ENCODE results near the gene TDRKH. TPM values are rescaled to one million over a fixed set of nuclear protein-coding genes. Genes with fewer than 3 reads are reported as not detected.
"Not testable (repeated sequence)": the region's sequence is repeated elsewhere in the genome, so short reads cannot be mapped to it uniquely, and the experiment has no call there.

Gene TDRKH
- total RNA-seq, 4 donors from 2014 or later = 4.0 to 8.7 (median 6.1) TPM

DNA sequence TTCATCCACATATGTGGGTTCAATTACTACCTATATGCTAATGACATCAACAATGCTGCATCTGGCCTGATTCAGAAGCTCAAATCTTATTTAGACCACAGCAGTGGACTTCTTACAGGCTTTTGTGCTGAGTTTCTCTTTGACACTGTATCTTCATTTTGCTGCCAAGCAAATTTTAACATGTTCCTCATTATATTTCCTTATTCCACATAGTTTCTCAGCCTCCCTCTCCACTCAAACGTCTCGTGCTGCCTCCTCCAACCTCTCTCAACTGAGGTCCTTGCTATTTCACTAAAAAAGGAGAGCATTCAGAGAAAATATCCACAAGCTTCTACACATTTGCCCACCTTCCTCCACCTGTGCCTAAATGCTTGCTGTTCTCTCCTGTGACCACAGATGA lies 6.5 kb downstream of the TDRKH start:
- Histone ChIP-seq H3K4me1 (no peaks in the 10 kb centered on the region), H3K36me3 (peaks cover 1 to 40% (median 14%) of the 10 kb centered on the region in 4 donors), H3K9me3 (no peaks in the 10 kb centered on the region), H3K27me3 (no peaks in the 10 kb centered on the region), H3K27ac (replicated peaks in 1 of 4) (peak overlapping the region in 1 of 4 donors; percentile 20), H3K4me3 (no peak overlapping the region)
- DNase-seq (ENCODE audit: extremely low spot score) = no peak
- TF ChIP-seq EP300 (IDR thresholded peaks at IDR 0.05) (no peak), POLR2A (IDR thresholded peaks at IDR 0.05; ENCODE audit: low read depth) (no peak), POLR2AphosphoS5 (IDR thresholded peaks at IDR 0.05) (no peak)
- TF ChIP-seq, protein P1, sequence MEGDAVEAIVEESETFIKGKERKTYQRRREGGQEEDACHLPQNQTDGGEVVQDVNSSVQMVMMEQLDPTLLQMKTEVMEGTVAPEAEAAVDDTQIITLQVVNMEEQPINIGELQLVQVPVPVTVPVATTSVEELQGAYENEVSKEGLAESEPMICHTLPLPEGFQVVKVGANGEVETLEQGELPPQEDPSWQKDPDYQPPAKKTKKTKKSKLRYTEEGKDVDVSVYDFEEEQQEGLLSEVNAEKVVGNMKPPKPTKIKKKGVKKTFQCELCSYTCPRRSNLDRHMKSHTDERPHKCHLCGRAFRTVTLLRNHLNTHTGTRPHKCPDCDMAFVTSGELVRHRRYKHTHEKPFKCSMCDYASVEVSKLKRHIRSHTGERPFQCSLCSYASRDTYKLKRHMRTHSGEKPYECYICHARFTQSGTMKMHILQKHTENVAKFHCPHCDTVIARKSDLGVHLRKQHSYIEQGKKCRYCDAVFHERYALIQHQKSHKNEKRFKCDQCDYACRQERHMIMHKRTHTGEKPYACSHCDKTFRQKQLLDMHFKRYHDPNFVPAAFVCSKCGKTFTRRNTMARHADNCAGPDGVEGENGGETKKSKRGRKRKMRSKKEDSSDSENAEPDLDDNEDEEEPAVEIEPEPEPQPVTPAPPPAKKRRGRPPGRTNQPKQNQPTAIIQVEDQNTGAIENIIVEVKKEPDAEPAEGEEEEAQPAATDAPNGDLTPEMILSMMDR (IDR thresholded peaks at IDR 0.05) = no peak
- intact Hi-C loops (cut with DNase I) = no loop called here
- WGBS = 74% methylated on average over 2 of the region's 2 CpGs

DNA sequence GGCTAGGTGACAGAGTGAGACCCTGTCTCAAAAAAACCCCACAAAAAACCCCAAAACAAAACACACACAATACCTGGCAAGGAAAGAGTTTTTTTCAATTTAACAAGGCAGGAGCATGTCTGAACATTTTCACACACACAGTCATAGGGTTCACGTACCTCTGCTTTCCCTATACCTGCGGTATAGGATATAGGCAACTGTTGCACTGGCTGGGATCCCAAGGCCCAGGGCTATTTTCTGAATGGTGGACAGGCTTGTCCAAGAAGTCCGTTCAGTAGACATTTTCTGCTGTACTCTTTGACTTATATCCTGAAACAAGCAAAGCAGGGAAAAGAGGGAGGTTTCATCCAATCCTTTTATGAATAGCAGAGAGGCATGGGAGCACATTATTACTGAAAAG lies 7.6 kb downstream of the TDRKH start:
- WGBS = 94% methylated on average over 3 of the region's 3 CpGs
- no peak for DNase-seq (ENCODE audit: extremely low spot score)
- TF ChIP-seq EP300 (IDR thresholded peaks at IDR 0.05) (no peak), POLR2AphosphoS5 (IDR thresholded peaks at IDR 0.05) (no peak), POLR2A (IDR thresholded peaks at IDR 0.05; ENCODE audit: low read depth) (no peak)
- TF ChIP-seq, protein P1 (IDR thresholded peaks at IDR 0.05) = no peak
- Histone ChIP-seq H3K27me3 (no peaks in the 10 kb centered on the region), H3K36me3 (peaks cover 6 to 50% (median 19%) of the 10 kb centered on the region in 4 donors), H3K4me3 (no peak overlapping the region), H3K9me3 (no peaks in the 10 kb centered on the region), H3K4me1 (no peaks in the 10 kb centered on the region), H3K27ac (replicated peaks in 1 of 4) (no peak overlapping the region)
- intact Hi-C loops (cut with DNase I) = no loop called here

DNA sequence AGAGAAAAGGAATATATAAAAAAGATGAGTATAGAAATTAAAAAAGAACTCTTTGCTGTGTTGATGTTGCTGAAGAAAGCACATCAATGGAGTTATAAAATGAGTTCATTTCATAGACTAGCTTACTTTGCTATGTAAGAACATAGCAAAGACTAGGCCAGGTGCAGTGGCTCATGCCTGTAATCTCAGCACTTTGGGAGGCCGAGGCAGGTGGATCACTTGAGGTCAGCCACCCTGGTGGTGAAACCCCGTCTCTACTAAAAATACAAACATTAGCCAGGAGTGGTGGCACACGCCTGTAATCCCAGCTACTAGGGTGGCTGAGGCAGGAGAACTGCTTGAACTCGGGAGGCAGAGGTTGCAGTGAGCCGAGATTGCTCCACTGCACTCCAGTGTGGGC lies 8.3 kb downstream of the TDRKH start:
- H3K9me3 ChIP-seq; DNase-seq (ENCODE audit: extremely low spot score); H3K27ac ChIP-seq (replicated peaks in 1 of 4); H3K27me3 ChIP-seq; H3K4me3 ChIP-seq; intact Hi-C loops (cut with DNase I); H3K4me1 ChIP-seq: not testable (repeated sequence)
- peaks cover 6 to 58% (median 22%) of the 10 kb centered on the region in 4 donors for H3K36me3 ChIP-seq
- 91% methylated on average over 5 of the region's 5 CpGs for WGBS

DNA sequence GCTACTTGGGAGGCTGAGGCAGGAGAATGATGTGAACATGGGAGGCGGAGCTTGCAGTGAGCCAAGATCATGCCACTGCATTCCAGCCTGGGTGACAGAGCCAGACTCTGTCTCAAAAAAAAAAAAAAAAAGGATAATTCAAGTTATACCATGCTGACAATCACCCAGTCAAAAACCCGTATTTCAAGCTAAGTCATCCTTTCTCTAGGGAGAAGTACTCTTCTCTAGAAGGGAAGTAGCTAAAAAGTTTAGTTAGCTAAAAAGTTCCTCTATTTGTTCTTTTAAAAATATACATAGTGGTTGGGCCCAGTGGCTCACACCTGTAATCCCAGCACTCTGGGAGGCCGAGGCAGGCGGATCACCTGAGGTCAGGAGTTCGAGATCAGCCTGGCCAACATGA lies 9.6 kb downstream of the TDRKH start:
- H3K9me3 ChIP-seq; H3K27me3 ChIP-seq; H3K27ac ChIP-seq (replicated peaks in 1 of 4); H3K4me1 ChIP-seq; intact Hi-C loops (cut with DNase I); H3K4me3 ChIP-seq; DNase-seq (ENCODE audit: extremely low spot score): not testable (repeated sequence)
- WGBS = 93% methylated on average over 5 of the region's 5 CpGs
- H3K36me3 ChIP-seq = peaks cover 6 to 71% (median 33%) of the 10 kb centered on the region in 4 donors

DNA sequence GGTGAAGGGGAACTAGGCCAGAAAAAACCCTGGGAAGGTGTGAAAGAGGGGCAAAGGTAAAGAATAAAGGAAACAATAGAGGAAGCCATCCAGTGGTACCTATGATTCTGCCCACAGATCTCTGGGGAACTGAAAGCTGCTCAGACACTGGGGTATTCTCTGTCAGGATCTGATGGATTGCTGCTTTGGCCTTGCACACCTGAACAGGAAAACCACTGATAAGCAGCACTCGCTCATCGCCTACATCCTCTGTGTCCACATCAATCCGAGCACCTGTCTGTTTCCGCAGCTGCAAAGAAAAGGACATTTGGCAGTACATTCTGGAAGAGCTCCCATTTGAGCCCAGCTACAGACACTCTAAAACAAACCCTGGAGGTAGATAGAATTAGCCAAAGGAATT lies 10.4 kb downstream of the TDRKH start:
- DNase-seq (ENCODE audit: extremely low spot score) = no peak
- Histone ChIP-seq H3K27me3 (no peaks in the 10 kb centered on the region), H3K27ac (replicated peaks in 1 of 4) (no peak overlapping the region), H3K36me3 (peaks cover 6 to 79% (median 41%) of the 10 kb centered on the region in 4 donors), H3K9me3 (no peaks in the 10 kb centered on the region), H3K4me1 (no peaks in the 10 kb centered on the region), H3K4me3 (no peak overlapping the region)
- TF ChIP-seq POLR2AphosphoS5 (IDR thresholded peaks at IDR 0.05) = no peak
- intact Hi-C loops (cut with DNase I) = no loop called here
- 92% methylated on average over 4 of the region's 4 CpGs for WGBS

DNA sequence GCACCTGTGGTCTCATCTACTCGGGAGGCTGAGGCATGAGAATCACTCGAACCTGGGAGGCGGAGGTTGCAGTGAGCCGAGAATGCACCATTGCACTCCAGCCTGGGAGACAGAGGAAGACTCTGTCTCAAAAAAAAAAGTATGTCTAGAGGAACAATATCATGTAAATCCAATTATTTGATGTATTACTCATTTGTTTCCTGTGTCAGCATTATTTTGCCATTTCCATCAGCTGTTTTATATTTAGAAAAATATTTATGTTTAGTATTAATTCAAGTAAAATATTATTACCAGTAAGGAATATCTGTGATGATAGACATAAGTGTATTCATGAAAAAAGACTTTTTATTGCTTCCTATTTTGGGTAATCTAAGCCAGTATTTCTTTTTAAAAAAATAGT lies 13.0 kb downstream of the TDRKH start:
- Histone ChIP-seq H3K27me3 (no peaks in the 10 kb centered on the region), H3K9me3 (no peaks in the 10 kb centered on the region), H3K36me3 (peaks cover 8 to 98% (median 49%) of the 10 kb centered on the region in 4 donors), H3K27ac (replicated peaks in 1 of 4) (no peak overlapping the region), H3K4me1 (no peaks in the 10 kb centered on the region), H3K4me3 (no peak overlapping the region)
- no peak for TF ChIP-seq POLR2A (IDR thresholded peaks at IDR 0.05; ENCODE audit: low read depth)
- TF ChIP-seq EP300 (IDR thresholded peaks at IDR 0.05) = no peak
- TF ChIP-seq, protein P1 (IDR thresholded peaks at IDR 0.05) = no peak
- no peak for TF ChIP-seq POLR2AphosphoS5 (IDR thresholded peaks at IDR 0.05)
- WGBS = 94% methylated on average over 4 of the region's 4 CpGs
- DNase-seq (ENCODE audit: extremely low spot score) = no peak
- intact Hi-C loops (cut with DNase I) = no loop called here

Data from esophagus muscularis mucosa (tissue), 4 donors.